ENCODE measurements around the gene FAIM2. TPM values are rescaled to one million over a fixed set of nuclear protein-coding genes. Genes with fewer than 3 reads are reported as not detected.

The FAIM2 gene
- total RNA-seq, 4 donors from 2014 or later, result 4.1 to 10.3 (median 7.4) TPM

DNA sequence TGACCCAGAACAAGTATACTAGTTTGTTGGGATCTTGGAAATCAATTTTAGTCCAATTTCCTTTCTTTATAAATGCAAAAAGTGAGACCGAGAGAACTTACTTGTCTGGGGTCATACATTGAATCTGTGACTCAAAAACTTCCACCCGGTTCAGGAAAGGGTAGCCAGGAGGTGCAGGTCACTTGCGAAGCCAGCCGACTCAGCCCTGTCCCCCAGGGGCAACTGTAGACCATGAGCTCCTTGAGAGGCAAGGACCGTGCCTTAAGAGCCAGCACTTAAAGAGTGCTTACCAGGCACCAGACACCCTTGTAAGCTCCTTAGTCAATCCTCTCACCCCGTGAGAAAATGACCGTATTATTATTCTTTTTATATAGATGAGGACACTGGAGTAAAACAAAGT lies 60.3 kb downstream of the FAIM2 start:
- H3K4me1 ChIP-seq, result peaks cover 17 to 23% (median 20%) of the 10 kb centered on the region in 4 donors
- 72% methylated on average over 7 of the region's 7 CpGs for WGBS
- H3K27ac ChIP-seq (replicated peaks in 1 of 4), result peak overlapping the region; percentile 83 to 87 (median 86)
- TF ChIP-seq, protein P1, sequence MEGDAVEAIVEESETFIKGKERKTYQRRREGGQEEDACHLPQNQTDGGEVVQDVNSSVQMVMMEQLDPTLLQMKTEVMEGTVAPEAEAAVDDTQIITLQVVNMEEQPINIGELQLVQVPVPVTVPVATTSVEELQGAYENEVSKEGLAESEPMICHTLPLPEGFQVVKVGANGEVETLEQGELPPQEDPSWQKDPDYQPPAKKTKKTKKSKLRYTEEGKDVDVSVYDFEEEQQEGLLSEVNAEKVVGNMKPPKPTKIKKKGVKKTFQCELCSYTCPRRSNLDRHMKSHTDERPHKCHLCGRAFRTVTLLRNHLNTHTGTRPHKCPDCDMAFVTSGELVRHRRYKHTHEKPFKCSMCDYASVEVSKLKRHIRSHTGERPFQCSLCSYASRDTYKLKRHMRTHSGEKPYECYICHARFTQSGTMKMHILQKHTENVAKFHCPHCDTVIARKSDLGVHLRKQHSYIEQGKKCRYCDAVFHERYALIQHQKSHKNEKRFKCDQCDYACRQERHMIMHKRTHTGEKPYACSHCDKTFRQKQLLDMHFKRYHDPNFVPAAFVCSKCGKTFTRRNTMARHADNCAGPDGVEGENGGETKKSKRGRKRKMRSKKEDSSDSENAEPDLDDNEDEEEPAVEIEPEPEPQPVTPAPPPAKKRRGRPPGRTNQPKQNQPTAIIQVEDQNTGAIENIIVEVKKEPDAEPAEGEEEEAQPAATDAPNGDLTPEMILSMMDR (IDR thresholded peaks at IDR 0.05), result no peak
- TF ChIP-seq POLR2AphosphoS5 (IDR thresholded peaks at IDR 0.05), result no peak
- TF ChIP-seq EP300 (IDR thresholded peaks at IDR 0.05), result no peak
- no peak for TF ChIP-seq POLR2A (IDR thresholded peaks at IDR 0.05; ENCODE audit: low read depth)
- H3K27me3 ChIP-seq, result peaks cover 0 to 15% (median 0%) of the 10 kb centered on the region in 4 donors
- peaks cover 0 to 4% (median 0%) of the 10 kb centered on the region in 4 donors for H3K36me3 ChIP-seq
- DNase-seq (ENCODE audit: extremely low spot score), result no peak
- H3K9me3 ChIP-seq, result no peaks in the 10 kb centered on the region
- peak overlapping the region; percentile 68 to 76 (median 70) for H3K4me3 ChIP-seq
- intact Hi-C loops (cut with DNase I), result no loop called here

DNA sequence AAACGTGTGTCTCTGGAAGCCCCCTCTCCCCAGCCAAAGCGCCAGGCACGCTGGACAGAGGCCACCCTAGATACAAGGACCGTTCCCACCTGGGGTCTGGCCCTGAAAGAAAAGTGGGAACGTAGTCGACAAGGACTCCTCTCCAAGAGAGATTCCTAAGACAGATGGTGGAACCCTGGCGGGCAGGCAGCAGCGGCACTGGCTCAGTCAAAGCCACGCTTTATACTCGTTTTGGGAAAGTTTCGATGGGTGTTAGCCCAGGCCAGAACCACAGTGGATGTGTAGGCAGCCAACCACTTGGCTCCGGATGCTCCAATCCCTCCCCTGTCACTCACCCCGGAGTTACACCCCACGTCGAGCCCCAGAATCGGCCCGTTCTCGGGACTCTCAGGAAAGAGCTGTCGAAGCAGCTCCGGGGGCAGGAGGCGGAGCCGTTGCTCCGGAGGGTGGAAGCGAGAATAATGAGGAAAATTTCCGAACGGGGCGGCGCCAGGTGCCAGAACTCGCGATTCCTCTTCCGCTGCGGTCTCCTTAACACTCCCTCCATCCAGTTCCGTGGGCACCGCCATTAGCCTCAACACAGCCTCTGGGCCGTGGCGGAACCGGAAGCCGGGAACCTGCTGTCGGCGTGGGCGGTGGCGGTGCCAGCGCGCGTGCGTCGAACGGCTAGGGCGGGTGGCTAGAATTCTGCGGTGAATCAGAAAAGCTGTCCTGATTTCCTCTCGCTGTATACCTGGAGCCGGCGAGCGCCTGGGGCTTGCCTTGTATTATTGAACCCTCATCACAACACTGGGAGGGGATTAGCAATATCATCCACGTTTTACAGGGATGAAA lies 61.0 kb downstream of the FAIM2 start, which contains the start of gene BCDIN3D:
Gene BCDIN3D, minus strand, starts transcription at position 588 of the 834 bp plus-strand sequence. Its CDS starts 19 bp downstream, at position 569.
- H3K4me3 ChIP-seq, result peak within 1 kb of the TSS; percentile 68 to 76 (median 70)
- peak; percentile 98 for DNase-seq (ENCODE audit: extremely low spot score)
- H3K4me1 ChIP-seq, result peaks cover 17 to 23% (median 20%) of the 10 kb centered on the region in 4 donors
- H3K36me3 ChIP-seq, result peaks cover 0 to 5% (median 0%) of the 10 kb centered on the region in 4 donors
- no peaks in the 10 kb centered on the region for H3K9me3 ChIP-seq
- peaks cover 0 to 8% (median 0%) of the 10 kb centered on the region in 4 donors for H3K27me3 ChIP-seq
- peak within 1 kb of the TSS; percentile 83 to 87 (median 86) for H3K27ac ChIP-seq (replicated peaks in 1 of 4)
- intact Hi-C loops (cut with DNase I), result no loop called here
- TF ChIP-seq, protein P1 (IDR thresholded peaks at IDR 0.05), result no peak
- peak; percentile 92 to 96 for TF ChIP-seq POLR2AphosphoS5 (IDR thresholded peaks at IDR 0.05)
- peak; percentile 4 for TF ChIP-seq POLR2A (IDR thresholded peaks at IDR 0.05; ENCODE audit: low read depth)
- 1% methylated on average over 42 of the region's 55 CpGs for WGBS

DNA sequence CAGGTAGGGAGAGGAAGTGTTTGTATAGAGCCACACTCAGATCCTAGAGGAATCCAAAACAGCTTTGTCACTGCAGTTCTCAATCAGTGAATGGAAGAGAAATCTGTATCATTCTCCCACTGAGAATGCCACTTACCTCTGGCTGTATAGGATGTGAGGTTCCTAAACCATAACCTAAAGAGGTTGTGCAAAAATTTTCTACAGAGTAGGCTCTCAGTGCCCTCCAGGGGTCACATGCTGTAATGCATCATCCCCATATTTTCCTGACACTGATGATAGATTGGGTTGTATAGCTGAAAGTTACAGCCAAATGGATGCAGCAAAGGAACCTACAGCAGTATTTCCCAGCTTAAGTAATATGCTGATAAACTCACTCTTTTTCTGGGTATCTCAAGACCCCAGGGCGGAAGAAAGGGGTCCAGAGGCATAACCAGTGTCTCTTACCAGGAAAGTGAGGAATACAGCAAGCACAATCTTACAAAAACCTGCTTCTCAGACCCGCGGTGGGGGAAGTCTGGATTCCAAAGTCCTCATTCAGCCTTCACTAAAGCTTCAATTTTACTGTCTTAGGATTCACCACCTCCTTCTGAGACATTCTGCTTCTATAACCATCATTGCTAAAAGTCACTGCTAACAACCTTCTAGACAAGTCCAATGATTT lies 64.6 kb downstream of the FAIM2 start:
- H3K4me3 ChIP-seq, result no peak overlapping the region
- H3K9me3 ChIP-seq, result no peaks in the 10 kb centered on the region
- H3K4me1 ChIP-seq, result peaks cover 17 to 23% (median 20%) of the 10 kb centered on the region in 4 donors
- intact Hi-C loops (cut with DNase I), result loop anchor here (5.0 kb wide), 1 partner anchor 62 kb away; no protein-coding TSS in a partner anchor
- H3K27ac ChIP-seq (replicated peaks in 1 of 4), result no peak overlapping the region
- no peaks in the 10 kb centered on the region for H3K27me3 ChIP-seq
- peaks cover 0 to 5% (median 0%) of the 10 kb centered on the region in 4 donors for H3K36me3 ChIP-seq
- DNase-seq (ENCODE audit: extremely low spot score), result no peak
- no peak for TF ChIP-seq POLR2AphosphoS5 (IDR thresholded peaks at IDR 0.05)
- TF ChIP-seq, protein P1 (IDR thresholded peaks at IDR 0.05), result peak; percentile 51 to 59 (median 54)
- WGBS, result 61% methylated on average over 3 of the region's 3 CpGs

DNA sequence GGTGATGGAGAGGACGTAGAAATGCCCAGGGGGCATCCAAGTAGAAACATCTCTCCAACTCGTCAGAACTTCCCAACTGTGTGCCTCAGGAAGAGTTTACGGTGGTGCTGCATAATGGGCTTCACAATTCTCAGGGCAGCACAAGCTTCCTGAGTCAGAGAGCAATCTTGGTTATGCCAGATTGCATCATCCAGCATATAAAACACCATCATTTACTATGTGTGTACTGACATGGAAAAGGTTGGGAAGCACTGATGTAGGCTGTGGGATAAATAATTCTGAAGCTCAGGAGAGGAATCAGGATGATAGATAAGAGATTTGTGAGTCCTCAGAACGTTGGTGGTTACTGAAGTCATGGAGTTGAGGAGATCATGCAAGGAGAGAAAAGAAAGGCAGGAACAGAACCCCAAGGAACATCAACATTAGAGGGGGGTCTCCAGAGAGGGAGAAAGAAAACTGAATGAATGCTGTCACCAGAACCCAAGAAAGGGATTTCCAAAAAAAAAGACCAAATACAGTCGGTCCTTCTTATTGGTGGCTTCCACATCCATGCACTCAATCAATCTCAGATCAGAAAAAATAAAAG lies 70.8 kb downstream of the FAIM2 start:
- TF ChIP-seq, protein P1 (IDR thresholded peaks at IDR 0.05), result no peak
- TF ChIP-seq POLR2A (IDR thresholded peaks at IDR 0.05; ENCODE audit: low read depth), result no peak
- no peak for TF ChIP-seq POLR2AphosphoS5 (IDR thresholded peaks at IDR 0.05)
- WGBS, result 70% methylated on average over 5 of the region's 5 CpGs
- intact Hi-C loops (cut with DNase I), result no loop called here

More for the DNA sequence above, 70.8 kb downstream of the FAIM2 start:
- no peaks in the 10 kb centered on the region for H3K36me3 ChIP-seq
- H3K4me1 ChIP-seq, result peaks cover 8 to 13% (median 11%) of the 10 kb centered on the region in 4 donors
- H3K27ac ChIP-seq (replicated peaks in 1 of 4), result no peak overlapping the region
- no peaks in the 10 kb centered on the region for H3K9me3 ChIP-seq
- no peaks in the 10 kb centered on the region for H3K27me3 ChIP-seq
- no peak overlapping the region for H3K4me3 ChIP-seq
- no peak for DNase-seq (ENCODE audit: extremely low spot score)

Measured in esophagus muscularis mucosa (tissue), 4 donors.